ENCODE results near the gene EIF5AL1.
"Not testable (repeated sequence)": the region's sequence is repeated elsewhere in the genome, so short reads cannot be mapped to it uniquely, and the experiment has no call there.

The EIF5AL1 gene

GRCh38 chr10:79487296-79488194 lies 24.8 kb upstream of the EIF5AL1 start:
- DNase-seq (ENCODE audit: low read depth) = no peak

GRCh38 chr10:79488336-79488735 lies 24.0 kb upstream of the EIF5AL1 start:
- DNase-seq (ENCODE audit: low read depth) = no peak

DNA sequence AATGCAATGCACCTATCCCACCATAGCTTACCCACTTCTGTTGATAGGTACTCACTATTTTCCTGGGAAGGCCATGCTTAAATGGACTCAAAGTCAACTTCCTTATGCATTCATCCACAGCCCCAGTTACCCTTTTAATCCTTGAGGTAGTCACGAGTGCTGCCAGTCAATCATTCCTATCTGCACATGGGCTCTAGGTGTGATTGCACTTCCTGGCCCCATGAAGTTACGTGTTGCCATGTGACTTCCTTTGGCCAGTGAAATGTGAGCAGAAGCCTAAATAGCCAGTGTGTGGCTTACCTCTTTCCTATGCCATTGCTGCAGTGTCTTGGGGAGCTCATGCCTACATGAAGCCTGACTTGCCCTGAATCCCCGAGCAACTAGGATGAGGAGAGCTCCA lies 23.5 kb upstream of the EIF5AL1 start:
- no peak for DNase-seq (ENCODE audit: low read depth)

DNA sequence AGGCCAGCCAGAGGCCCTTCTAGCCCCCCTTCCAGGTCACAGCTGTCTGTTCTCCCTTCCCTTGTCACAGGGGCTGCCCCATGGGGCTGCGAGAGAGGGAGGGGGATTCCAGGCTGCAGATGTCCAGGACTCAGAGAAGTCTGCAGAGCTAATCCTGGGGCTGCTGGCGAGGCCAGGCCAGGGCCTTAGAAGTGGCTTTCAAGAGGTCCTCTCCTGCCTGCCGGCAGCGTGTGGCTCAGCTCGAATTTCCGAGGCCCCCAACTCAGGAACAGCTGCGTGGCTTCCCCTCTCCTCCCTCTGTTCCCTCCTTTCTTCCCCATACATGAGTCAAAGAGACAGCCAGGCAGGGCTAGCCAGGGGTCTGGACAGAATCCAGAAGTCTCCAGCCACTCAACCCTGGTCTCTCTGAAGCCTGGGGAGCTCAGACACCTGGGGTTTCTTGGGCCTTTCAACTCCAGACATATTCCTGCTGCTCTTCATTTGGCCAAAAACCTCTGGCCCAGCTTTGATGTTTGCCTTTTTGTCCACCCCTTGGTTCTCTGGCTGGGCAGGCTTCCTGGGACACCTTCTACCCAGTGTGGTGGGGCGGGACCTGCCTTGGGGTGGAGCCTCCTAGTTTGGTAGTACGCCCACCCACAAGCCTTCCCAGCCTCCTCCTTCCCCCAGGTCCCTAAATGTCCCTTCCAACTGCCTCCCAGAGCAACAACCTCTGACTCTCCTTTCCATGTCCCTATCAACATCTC lies 21.8 kb upstream of the EIF5AL1 start:
- DNase-seq (ENCODE audit: low read depth) = no peak

DNA sequence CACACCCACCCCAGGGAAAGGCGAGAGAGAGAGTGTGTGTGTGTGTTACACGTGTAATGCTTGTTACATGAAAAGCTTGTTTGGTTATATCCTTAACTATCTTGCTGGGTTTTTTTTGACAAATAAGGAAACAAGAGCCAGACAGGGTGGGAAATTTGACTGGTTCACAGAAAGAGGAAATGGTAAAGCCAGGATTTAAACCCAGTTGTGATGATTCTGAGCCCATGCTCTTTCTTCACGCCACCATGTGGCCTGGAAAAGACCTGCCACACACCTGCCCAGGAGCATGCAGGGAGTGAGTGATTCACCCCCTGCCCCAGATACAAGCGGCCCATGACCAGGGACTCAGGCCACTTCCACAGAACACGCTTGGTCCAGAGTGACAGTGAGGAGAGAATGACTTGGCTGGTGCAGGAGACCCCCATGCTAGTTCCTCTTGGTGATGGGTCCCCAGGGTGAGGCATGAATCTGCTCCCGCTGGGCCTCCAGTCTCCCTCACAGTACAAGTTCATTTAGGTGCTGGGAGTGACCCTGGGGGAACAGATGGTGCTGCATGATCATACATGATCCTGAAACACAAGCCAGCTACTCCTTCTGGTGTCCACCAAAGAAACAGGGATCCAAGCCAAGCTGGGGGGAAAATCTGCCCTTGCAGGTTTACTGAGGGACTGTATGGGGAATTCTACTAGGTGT lies 21.0 kb upstream of the EIF5AL1 start:
- DNase-seq (ENCODE audit: low read depth) = no peak

DNA sequence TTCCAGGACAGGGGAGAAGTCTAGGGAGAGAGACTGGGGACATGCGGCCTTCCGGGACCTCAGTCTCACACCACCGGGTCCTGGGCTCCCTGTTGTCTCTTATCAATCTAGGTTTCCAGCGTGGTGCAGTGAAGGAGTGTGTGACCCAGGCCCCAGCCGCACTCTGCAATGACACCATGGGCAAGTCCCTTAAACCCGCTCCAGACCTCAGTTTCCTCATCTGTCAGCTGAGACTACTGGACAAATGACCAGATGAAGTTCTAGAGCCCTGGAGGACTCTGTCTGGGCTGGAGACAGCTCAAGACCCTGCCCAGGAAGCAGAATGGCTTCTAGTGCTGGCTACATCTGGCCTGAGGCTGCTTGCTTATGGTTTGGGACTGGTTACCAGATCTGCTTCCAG lies 20.1 kb upstream of the EIF5AL1 start:
- no peak for DNase-seq (ENCODE audit: low read depth)

DNA sequence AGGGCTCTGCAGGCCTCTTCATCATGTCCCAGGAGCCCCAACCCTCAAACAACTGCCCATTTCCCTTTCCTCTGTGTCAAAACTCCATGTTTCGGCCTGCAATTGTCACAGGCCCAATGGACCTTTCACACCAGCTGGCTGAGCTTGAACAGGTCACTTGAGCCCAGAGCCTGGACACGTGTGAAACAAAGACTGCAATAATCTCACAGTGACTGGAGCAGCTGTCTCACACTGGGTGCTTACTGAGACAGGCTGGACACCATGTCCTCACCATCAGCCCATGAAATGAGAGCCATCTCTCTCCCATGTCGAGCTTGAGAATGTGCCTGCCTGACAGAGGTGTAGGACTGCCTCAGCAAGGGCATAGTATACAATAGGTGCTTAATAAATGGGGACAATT lies 19.5 kb upstream of the EIF5AL1 start:
- DNase-seq (ENCODE audit: low read depth) = no peak

DNA sequence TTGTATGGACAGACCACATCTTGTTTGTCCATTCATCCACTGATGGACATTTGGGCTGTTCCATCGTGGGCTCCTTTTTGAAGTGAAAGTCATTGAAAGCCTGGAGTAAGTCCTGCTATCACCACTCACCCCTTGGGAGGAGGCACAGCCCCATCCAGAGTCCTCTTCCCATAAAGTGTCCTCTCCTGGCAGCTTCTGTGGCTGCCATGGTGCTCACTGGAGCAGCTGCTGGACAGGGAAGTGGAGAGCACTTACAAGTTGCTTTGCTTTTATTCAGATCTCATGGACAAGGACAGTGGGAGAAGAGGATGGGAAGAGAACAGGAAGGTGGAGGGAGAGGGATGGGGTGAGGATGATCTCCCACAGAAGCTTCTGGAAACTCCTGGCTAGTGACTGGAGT lies 18.5 kb upstream of the EIF5AL1 start:
- no peak for DNase-seq (ENCODE audit: low read depth)

GRCh38 chr10:79494871-79495705 lies 17.2 kb upstream of the EIF5AL1 start:
- DNase-seq (ENCODE audit: low read depth) = no peak

GRCh38 chr10:79495791-79496190 lies 16.5 kb upstream of the EIF5AL1 start:
- no peak for DNase-seq (ENCODE audit: low read depth)

- DNase-seq (ENCODE audit: low read depth) = no peak
Observed at GRCh38 chr10:79496896-79497295, 15.4 kb upstream of the EIF5AL1 start.

DNA sequence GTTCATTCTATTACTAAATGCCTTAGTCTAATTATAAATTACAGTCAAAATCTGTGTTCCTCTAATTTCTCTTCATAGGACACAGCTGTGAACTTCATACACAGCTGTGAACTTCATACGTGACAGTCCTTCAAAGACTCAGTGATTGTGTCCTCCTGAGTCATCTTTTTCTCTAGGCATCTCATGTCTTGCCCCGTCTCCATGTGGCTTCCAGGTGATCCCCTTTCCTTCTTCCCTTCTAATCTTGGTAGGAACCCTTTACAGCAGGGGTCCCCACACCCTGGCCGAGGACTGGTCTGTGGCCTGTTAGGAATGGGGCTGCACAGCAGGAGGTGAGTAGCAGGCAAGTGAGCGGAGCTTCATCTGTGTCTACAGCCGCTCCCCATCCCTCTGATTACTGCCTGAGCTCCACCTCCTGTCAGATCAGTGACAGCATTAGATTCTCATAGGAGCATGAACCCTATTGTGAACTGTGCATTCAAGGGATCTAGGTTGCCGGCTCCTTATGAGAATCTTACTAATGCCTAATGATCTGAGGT lies 14.0 kb upstream of the EIF5AL1 start:
- no peak for DNase-seq (ENCODE audit: low read depth)

DNA sequence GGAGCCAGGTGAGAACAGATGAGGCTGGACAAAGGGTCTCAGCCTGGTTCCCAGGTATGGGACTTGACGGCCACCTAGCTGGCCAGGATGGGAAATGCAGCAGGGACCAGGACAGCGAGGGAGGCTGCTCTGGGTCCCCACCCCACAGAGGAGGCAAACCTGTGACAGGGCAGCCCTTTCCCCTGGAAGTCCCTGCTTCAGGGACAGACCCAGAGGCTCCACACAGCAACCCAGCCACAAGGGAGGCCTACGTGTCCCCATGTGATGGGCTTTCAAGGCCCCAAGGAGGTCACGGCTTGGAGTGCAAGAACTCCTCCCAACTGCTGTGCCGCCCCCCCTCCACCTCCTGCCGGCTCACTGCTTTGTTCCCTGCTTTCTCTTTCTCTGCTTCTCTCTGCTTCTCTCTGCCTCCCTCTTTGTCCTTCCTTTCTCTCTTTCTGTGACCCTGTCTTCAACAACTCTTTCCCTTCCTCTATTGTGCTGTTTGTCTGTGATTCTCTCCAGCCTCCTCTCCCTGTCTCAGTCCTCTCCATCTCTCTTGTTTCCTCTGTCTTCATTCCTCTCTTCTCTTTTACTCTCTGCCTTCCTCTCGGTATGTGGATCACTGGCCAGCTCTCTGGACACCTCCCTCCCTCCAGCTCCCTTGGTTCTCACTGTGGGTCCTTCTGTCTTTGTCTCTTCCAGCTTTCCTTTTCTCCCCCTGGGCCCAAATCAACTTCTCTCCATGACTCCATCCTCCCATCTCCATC lies 9.6 kb upstream of the EIF5AL1 start:
- DNase-seq (ENCODE audit: low read depth) = no peak

GRCh38 chr10:79503787-79504186 lies 8.5 kb upstream of the EIF5AL1 start:
- not testable (repeated sequence) for DNase-seq (ENCODE audit: low read depth)

DNA sequence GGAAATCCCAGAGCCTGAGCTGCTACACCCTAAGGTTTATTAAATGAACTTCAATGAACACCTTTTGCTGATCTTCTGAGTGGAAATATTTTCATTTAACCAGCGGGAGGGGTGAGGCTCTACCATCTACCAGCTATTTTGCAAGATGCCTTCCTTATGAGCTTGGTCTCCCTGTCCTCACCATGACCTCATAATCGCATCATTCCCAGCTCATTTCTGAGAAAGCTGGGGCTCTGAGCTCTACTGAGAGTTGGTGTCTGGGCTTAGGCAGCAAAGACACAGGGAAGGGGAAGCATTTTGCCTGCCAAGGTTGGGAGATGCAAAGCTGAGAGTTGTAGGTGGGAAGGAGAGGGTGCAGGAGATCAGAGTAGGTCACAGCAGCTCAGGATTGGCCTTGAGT lies 7.8 kb upstream of the EIF5AL1 start:
- DNase-seq (ENCODE audit: low read depth) = not testable (repeated sequence)

- not testable (repeated sequence) for DNase-seq (ENCODE audit: low read depth)
Observed at GRCh38 chr10:79505328-79505727, 7.0 kb upstream of the EIF5AL1 start.

DNA sequence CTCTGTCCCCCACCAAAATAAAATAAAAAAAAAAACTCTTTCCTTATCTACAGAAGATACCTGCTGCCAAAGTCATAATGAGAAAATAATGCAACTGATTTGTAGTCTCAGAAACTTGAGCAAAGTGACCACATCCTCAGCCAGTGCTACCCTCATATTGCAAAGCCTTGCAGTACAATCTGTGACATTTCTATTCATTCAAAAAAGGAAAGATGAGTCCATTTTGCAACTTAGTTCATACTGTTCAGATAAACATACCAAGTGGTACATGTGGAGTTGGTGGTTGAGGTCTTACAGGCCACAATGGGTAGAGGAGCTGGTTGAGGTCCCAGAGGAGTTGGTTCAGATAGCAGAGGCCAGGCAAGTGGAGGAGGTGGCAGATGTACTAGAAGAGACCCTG lies 6.5 kb upstream of the EIF5AL1 start:
- no peak for DNase-seq (ENCODE audit: low read depth)

DNA sequence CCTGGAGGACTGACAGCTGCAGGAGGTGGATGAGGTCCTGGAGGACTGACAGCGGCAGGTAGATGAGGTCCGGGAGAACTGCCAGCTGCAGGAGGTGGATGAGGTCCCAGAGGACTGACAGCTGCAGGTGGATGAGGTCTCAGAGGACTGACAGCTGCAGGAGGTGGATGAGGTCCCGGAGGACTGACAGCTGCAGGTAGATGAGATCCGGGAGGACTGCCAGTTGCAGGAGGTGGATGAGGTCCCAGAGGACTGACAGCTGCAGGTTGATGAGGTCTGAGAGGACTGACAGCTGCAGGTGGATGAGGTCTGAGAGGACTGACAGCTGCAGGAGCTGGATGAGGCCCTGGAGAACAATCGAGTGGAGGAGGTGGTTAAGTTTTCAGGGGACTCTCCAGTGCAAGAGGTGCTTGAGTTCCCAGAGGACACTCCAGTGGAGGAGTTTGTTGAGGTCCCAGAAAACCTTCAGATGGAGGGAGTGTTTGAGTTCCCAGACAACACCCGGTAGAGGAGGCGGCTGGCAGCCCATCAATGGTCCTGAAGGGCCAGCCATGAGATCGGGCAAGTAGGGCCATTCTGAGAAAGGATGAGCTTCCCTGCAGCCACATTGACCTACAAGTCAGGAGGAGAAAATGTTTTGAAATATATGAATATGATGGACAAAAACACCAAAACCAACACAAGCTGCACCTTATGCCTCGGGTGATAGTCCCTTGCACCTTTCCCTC lies 4.7 kb upstream of the EIF5AL1 start:
- DNase-seq (ENCODE audit: low read depth) = no peak

DNA sequence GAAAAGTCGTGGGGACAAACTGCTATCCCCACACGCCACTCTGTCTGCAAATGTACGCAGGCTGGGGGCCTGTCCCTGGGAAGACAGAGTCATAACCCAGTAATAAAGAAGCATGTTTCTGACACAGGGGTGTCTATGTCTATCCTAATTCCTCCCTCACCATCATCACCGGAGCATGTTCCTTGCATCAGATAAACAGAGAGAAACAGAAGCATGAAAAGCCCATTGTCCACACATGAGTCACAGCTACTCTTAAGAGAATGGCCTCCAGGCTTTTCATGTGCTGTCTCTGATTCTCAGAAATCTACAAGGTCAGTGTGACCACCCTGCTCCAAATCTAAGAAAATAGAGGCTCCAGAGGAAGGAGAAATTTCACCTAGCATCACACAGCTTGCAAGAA lies 4.1 kb upstream of the EIF5AL1 start:
- not testable (repeated sequence) for DNase-seq (ENCODE audit: low read depth)

DNA sequence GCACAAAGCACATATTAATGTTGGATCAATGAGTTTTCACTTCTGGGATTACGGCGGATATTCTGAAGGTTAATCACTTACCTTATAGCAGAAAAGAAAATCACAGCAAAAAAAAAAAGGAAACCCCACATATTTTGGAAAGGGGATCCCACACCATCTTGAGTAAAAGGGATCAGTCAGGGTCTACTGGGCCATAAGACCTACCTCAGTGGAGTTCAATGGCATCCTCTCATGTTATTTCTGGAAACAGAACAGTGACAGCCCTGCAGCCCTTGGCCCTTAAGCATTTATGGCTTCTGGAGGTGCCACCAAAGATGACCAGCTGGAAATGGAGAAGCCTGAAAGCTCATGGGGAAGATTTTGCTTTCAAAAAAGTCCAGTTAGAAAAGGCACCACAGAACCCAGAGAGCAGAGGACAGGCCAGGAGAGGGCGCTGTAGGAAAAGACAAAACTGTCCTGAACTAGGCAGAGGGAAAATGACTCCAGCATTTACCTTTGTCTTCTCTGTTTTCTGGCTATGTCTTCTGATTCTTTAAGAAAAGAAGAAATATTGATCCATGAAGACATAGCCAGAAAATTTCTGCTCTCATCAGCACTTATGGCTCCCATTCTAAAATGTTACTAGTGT lies 2.9 kb upstream of the EIF5AL1 start:
- DNase-seq (ENCODE audit: low read depth) = not testable (repeated sequence)
